NCI-H2029 (cell line): Measurements from ENCODE around the gene RAB6B.

Experiments used
- DNase-seq: peaks from one replicate; lab custom pipeline; 2025; lab: John Stamatoyannopoulos, UW

RAB6B gene

GRCh38 chr3:133930341-133930933 is 34.8 kb upstream of the RAB6B start:
- DNase-seq, result peak; percentile 35

- DNase-seq, result no peak
Observed at GRCh38 chr3:133928903-133929607, 33.4 kb upstream of the RAB6B start.

GRCh38 chr3:133928136-133928893 is 32.6 kb upstream of the RAB6B start:
- DNase-seq, result no peak

- DNase-seq, result no peak
Observed at GRCh38 chr3:133927540-133928066, 31.9 kb upstream of the RAB6B start.

GRCh38 chr3:133926736-133927539 is 31.3 kb upstream of the RAB6B start:
- DNase-seq, result no peak

GRCh38 chr3:133925960-133926735 is 30.5 kb upstream of the RAB6B start:
- no peak for DNase-seq

GRCh38 chr3:133924041-133924440 is 28.4 kb upstream of the RAB6B start:
- no peak for DNase-seq

- DNase-seq, result no peak
Observed at GRCh38 chr3:133921592-133921991, 25.9 kb upstream of the RAB6B start.

- DNase-seq, result no peak
Observed at GRCh38 chr3:133917144-133917543, 21.5 kb upstream of the RAB6B start.

GRCh38 chr3:133915685-133916658 is 20.3 kb upstream of the RAB6B start:
- DNase-seq, result no peak

- no peak for DNase-seq
Observed at GRCh38 chr3:133914839-133915600, 19.3 kb upstream of the RAB6B start.

GRCh38 chr3:133910422-133910821 is 14.7 kb upstream of the RAB6B start:
- no peak for DNase-seq

- no peak for DNase-seq
Observed at GRCh38 chr3:133905376-133905775, 9.7 kb upstream of the RAB6B start.

- no peak for DNase-seq
Observed at GRCh38 chr3:133901847-133902246, 6.2 kb upstream of the RAB6B start.

- no peak for DNase-seq
Observed at GRCh38 chr3:133901083-133901482, 5.4 kb upstream of the RAB6B start.

GRCh38 chr3:133899311-133899710 is 3.6 kb upstream of the RAB6B start:
- no peak for DNase-seq

- no peak for DNase-seq
Observed at GRCh38 chr3:133897547-133897946, 1.9 kb upstream of the RAB6B start.

- no peak for DNase-seq
Observed at GRCh38 chr3:133896002-133896761, 500 bp upstream of the RAB6B start.
